Measurements from ENCODE around the gene TMEM237.

GRCh38 chr2:201647431-201647830 is 4.1 kb upstream of the TMEM237 start:
- no peak for TF ChIP-seq CTCF (IDR thresholded peaks at IDR 0.05; ENCODE audit: low read depth, low read length, poor library complexity, severe bottlenecking)
- TF ChIP-seq EZH2phosphoT487 (IDR thresholded peaks at IDR 0.05; ENCODE audit: borderline replicate concordance, low read length): no peak
